GM19025 (cell line): Measurements from ENCODE around the gene NT5C1B.

Experiments
- ATAC-seq: cut with Tn5 transposase; IDR thresholded peaks from one replicate; pipeline ENCODE4 v1.9.1; 2021; ENCODE audit warnings: mild to moderate bottlenecking, low read depth, moderate library complexity; ENCODE audit not compliant: unreplicated experiment

The NT5C1B gene

DNA sequence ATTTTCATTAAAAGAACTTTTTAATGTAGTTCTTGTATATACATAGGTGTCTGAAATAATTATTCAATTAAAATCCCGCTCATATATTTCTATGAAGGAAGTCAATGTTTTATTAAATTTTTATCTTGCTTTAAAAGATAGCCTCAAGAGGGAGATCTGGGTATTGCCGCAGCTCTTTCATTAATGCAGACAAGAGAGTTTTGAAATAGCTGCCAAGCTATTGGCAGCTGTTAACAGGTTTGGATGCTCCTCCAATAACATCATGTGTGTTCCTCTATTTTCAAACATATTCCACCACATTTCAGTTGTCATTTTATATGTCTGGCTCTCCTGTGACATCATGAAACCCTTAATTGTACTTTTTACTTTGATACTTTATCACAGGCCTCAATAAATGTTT is 12.9 kb upstream of the NT5C1B start:
- ATAC-seq: no peak

GRCh38 chr2:18600255-18600613 is 10.9 kb upstream of the NT5C1B start:
- ATAC-seq: no peak

DNA sequence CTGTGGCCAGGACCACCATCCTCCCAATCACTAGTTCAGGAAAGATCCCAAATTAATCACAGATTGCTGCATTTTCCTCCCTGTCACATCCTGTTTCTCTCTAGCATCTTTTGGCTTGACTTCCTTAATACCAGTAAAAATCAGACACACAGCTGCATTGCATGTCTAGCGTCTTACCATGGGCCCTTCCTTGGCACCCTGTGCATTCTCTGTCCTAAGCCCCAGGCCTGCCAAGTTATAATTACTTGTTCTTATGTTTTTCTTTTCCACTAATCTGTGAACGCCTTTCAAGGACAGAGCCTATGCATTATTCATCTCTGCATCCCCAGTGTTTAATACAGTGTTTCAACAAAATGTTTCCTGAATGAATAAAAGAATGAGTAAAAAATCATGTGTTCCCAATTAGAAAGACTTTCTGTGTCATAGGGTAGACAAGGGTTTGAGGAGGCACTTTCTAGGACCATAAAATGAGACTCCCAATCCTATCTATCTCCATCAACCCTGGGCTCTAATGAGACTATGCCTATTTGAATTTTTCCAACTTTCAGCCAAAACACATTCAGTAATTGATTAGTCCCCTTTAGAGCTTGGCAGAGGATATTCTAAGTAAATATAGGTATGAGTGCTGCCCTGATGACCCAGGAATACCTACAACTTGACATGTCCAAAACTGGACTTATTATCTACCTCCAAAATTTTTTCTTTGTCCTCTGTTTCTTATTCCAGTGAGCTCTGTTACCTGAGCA is 10.3 kb upstream of the NT5C1B start:
- ATAC-seq: no peak

DNA sequence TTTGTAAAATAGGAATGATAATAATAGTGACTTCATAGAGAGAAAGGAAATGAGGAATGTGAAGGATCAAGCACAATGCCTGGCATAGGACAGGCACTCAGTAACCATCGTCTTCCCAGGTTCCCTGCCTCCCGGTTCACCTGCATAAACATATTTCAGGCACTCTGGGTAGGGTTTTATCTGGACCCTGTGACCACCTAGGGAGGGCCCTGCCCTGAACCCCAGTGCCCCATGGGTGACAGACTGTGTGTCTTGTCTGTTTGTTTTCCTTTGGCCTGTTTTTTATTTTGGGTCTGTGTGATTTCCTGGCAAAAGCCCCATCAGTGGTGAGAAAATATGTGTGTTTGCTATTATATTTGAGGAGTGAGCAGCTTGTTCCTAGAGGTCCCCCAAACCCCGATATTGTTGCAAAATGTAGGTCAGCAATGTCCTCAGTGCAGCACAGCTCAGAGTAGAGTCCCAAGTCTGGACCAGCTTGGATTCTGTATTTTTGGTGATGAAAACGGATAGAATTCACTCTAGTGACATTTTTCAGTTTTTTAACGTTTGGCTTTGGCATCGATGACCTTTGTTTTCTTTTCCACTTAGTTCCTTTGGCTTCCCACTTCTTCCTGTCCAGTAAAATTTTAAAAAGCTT is 9.6 kb upstream of the NT5C1B start:
- no peak for ATAC-seq

DNA sequence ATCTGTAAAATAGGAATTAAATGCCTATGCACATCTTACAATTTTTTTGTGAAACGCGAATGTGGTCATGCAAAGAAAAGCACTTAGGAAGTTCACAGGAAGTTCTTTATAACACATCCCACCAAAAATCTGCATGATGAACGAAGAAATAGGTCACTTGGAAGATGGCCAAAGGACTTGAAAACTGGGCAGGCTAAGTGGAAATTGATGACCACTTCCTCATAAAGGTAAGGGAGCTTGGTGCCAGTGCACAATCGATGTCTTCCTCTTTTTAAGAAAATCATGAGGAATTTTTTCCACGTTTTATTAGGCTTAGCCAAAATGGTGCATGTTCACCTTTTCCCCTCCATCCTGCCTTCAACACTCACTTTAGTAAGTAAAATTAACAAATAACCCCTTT is 8.2 kb upstream of the NT5C1B start:
- no peak for ATAC-seq

DNA sequence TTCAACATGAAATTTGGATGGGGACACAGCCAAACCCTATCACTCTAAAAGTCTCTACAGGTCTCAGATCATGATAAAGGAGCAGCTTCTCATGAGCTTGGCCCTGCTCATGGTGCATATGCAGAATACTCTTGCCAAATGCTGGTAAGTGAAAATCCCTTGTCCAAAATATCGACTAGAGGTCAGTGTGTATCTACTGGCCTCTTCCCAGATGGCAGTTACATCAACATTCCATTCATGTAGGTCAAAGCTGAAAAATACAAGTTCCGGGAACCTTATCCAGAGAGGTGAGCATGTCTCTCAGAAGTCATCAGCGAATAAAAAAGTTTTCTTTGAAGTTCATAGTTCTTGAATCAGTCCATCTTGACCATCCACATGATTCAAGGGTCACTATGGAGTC is 7.6 kb upstream of the NT5C1B start:
- ATAC-seq: no peak

DNA sequence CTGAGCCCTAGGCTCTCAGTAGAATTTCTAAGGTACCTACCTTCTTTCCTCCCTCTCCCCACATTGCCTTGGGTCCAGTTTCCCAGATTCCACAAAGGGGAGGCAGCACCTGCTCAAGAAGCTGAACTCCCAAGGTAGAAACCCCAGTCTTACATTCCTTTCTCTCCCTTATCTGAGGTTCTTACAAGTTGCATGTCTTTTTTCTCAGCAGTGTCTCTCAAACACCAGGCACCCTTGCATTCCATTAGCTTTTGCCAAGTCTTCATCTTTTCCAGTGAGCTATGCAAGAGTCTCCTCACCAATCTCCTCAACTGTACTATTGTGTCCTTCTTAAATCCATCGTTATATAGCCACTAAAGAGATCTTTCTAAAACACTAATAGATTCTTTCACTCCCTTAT is 4.1 kb upstream of the NT5C1B start:
- no peak for ATAC-seq

- ATAC-seq: no peak
These were observed 3.0 kb upstream of the NT5C1B start for GRCh38 chr2:18592372-18592771.

- no peak for ATAC-seq
These were observed 567 bp downstream of the NT5C1B start for GRCh38 chr2:18588802-18589201.

DNA sequence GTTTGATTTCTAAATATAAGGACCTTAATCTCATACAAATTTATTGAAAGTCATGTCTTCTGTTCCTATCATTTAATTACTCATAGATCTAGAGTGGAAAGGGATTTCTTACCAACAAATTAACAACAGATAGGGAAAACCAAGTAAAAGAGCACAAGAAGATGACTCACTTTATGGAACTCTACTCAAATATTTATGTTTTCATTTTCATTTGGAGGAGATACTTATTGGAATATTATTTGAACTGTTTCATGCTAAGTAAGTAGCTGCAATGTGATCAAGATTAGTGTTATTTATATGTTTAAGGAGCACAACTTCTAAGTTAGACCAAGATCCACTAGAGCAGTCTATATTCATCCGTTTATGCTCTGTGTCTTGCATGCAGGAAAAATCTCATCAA is 1.3 kb downstream of the NT5C1B start:
- ATAC-seq: no peak

DNA sequence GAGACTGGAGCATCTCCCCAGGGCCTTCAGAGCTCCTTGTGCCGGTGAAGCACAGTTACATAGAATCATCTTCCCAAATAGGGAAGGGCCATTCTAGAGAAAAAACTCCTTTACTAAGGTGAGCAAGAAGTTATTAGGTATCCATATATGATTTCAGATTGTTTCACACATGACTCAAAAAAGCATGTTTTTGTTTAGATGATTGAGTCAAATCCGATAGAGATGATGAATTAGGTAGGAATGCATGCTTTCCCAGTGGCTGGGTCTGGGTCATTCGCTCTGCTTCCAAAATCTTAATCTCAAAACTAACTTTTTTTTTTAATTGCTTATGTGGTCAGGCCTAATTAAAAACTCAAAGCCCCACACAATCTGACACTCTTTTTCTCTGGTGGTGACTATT is 3.8 kb downstream of the NT5C1B start:
- no peak for ATAC-seq

GRCh38 chr2:18584608-18584954 is 4.8 kb downstream of the NT5C1B start:
- no peak for ATAC-seq

- no peak for ATAC-seq
These were observed 5.3 kb downstream of the NT5C1B start for GRCh38 chr2:18583905-18584607.

DNA sequence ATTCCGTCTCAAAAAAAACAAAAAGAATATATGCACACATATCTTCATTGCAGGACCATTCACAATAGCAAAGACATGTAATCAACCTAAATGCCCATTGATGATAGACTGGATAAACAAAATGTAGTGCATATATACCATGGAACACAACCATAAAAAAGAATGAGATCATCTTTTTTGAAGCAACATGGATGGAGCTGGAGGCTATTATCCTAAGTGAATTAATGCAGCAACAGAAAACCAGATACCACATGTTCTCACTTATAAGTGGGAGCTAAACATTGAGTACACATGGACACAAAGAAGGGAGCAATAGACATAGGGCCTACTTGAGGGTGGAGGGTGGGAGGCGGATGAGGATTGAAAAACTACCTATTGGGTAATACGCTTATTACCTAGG is 8.8 kb downstream of the NT5C1B start:
- no peak for ATAC-seq

DNA sequence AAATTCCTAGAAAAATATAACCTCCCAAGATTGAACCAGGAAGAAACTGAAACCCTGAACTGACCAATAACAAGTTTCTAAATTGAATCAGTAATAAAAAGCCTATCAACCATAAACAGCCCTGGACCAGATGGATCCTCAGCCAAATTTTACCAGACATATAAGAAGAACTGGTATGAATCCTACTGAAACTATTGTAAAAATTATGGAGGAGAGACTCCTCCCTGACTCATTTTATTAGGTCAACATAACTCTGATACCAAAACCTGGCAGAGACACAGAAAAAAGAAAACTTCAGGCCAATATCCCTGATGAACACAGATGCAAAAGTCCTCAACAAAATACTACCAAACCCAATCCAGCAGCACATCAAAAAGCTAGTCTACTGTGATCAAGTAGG is 11.3 kb downstream of the NT5C1B start:
- ATAC-seq: no peak

DNA sequence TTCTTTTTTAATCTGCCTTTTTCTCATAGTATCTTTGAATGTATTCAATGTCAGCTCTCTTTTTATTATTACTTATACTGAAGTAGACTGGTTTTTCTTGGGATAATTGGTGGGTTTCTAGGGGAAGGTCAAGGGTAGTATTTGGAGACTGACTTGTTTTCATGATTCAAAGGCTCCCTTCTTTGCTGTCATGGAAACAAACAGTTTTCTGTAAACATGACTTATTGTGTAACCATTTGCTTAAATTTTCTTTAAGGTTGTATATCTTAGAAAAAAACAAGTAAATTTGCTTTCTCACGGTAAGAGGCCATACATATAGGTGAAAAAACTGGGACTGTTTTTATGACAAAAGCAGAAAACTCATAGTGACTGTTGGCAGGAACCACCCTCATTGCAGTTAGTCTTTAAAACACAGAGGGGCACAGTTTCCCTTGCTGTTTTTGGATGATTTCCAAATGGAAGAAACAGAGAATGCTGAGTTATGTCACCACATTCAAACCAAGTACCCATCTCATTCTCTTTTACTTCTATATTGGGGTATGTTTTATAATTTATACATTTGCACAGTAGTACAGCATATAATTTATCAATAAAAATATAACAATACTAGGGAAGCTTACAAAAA is 23.1 kb downstream of the NT5C1B start:
- no peak for ATAC-seq

- ATAC-seq: no peak
These were observed 28.6 kb downstream of the NT5C1B start for GRCh38 chr2:18560797-18561085.

- ATAC-seq: peak; percentile 90
These were observed 29.2 kb downstream of the NT5C1B start, which contains the start of gene RDH14 for GRCh38 chr2:18560031-18560796. TSS of gene RDH14 (minus strand) at chr2:18560653. CDS start at chr2:18560572, 81 bp downstream.

- ATAC-seq: no peak
These were observed 29.8 kb downstream of the NT5C1B start for GRCh38 chr2:18559531-18560030.

DNA sequence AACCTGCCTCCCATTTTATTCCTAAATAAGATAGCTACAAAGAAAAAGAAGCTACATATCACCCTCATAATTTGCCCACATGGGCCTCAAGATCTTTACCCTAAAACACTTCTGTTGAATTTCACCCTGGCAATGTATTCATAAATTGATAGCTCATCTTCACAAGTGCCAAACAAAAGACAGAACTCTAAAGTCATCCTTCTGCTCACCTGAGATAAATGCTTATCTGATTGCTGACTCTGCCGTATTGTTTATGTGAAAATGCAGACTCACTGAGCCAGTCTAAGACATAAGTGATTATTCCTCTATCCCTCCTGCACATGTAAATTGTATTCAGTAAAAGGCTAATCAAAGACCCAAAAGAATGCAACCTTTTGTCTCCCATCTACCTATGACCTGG is 30.9 kb downstream of the NT5C1B start:
- no peak for ATAC-seq

GRCh38 chr2:18557121-18557520 is 32.2 kb downstream of the NT5C1B start:
- no peak for ATAC-seq
